ENCODE measurements around the gene BRIP1.
"Not testable (repeated sequence)": the region's sequence is repeated elsewhere in the genome, so short reads cannot be mapped to it uniquely, and the experiment has no call there.

Gene BRIP1

GRCh38 chr17:61723183-61723582 lies 140.1 kb downstream of the BRIP1 start:
- no peak for DNase-seq

GRCh38 chr17:61722398-61722797 lies 140.9 kb downstream of the BRIP1 start:
- DNase-seq, result no peak

- DNase-seq, result no peak
Observed at GRCh38 chr17:61720016-61720795, 143.1 kb downstream of the BRIP1 start.

- not testable (repeated sequence) for DNase-seq
Observed at GRCh38 chr17:61719220-61719619, 144.1 kb downstream of the BRIP1 start.

- no peak for DNase-seq
Observed at GRCh38 chr17:61718022-61718421, 145.3 kb downstream of the BRIP1 start.

GRCh38 chr17:61717352-61717751 lies 146.0 kb downstream of the BRIP1 start:
- no peak for DNase-seq

GRCh38 chr17:61716225-61716829 lies 147.0 kb downstream of the BRIP1 start:
- DNase-seq, result no peak

- no peak for DNase-seq
Observed at GRCh38 chr17:61715348-61715747, 148.0 kb downstream of the BRIP1 start.

GRCh38 chr17:61714300-61714699 lies 149.0 kb downstream of the BRIP1 start:
- no peak for DNase-seq

GRCh38 chr17:61713035-61713434 lies 150.3 kb downstream of the BRIP1 start:
- no peak for DNase-seq

- DNase-seq, result no peak
Observed at GRCh38 chr17:61710546-61710945, 152.8 kb downstream of the BRIP1 start.

GRCh38 chr17:61709567-61709966 lies 153.8 kb downstream of the BRIP1 start:
- DNase-seq, result no peak

- no peak for DNase-seq
Observed at GRCh38 chr17:61704935-61705449, 158.3 kb downstream of the BRIP1 start.

GRCh38 chr17:61702450-61702849 lies 160.9 kb downstream of the BRIP1 start:
- no peak for DNase-seq

GRCh38 chr17:61701978-61702377 lies 161.3 kb downstream of the BRIP1 start:
- DNase-seq, result no peak

- DNase-seq, result no peak
Observed at GRCh38 chr17:61701334-61701733, 162.0 kb downstream of the BRIP1 start.

- DNase-seq, result no peak
Observed at GRCh38 chr17:61700252-61700651, 163.1 kb downstream of the BRIP1 start.

GRCh38 chr17:61699694-61700093 lies 163.6 kb downstream of the BRIP1 start:
- no peak for DNase-seq

GRCh38 chr17:61699032-61699431 lies 164.3 kb downstream of the BRIP1 start:
- no peak for DNase-seq

GRCh38 chr17:61698244-61698643 lies 165.1 kb downstream of the BRIP1 start:
- no peak for DNase-seq

- DNase-seq, result no peak
Observed at GRCh38 chr17:61695779-61696337, 167.5 kb downstream of the BRIP1 start.

GRCh38 chr17:61694095-61694494 lies 169.2 kb downstream of the BRIP1 start:
- DNase-seq, result no peak

GRCh38 chr17:61689610-61690180 lies 173.6 kb downstream of the BRIP1 start:
- DNase-seq, result no peak

GRCh38 chr17:61687769-61688168 lies 175.6 kb downstream of the BRIP1 start:
- DNase-seq, result no peak
